Skeletal muscle tissue (tissue), 4 donors: ENCODE measurements around the gene SERPINC1. TPM values are rescaled to one million over a fixed set of nuclear protein-coding genes. Genes with fewer than 3 reads are reported as not detected.
A peak's percentile ranks its signal among the peaks of the same experiment; 100 is the strongest.

Source experiments
- H3K27ac ChIP-seq: one replicate; pipeline ENCODE4 v1.7.0; 2013; ENCODE audit warnings: mild to moderate bottlenecking, low read depth, low read length, inconsistent platforms
- H3K27me3 ChIP-seq, 3 donors: one replicate each; pipeline ENCODE4 v1.7.0; 2013; ENCODE audit warnings: low read length in 3 of 3; ENCODE audit not compliant: control insufficient read depth in 3 of 3, insufficient read depth in 3 of 3
- H3K36me3 ChIP-seq, 3 donors: one replicate each; pipeline ENCODE4 v1.7.0; 2013; ENCODE audit warnings: low read length in 3 of 3; ENCODE audit not compliant: control insufficient read depth in 3 of 3, insufficient read depth in 3 of 3
- H3K4me1 ChIP-seq, 3 donors: one replicate each; pipeline ENCODE4 v1.7.0; 2013; ENCODE audit warnings: low read length in 3 of 3, mild to moderate bottlenecking in 3 of 3; ENCODE audit not compliant: control insufficient read depth in 3 of 3, insufficient read depth in 3 of 3
- H3K4me3 ChIP-seq, 3 donors: one replicate each; pipeline ENCODE4 v1.7.0; 2013; ENCODE audit warnings: low read length in 3 of 3
- H3K9ac ChIP-seq, 3 donors: one replicate each; pipeline ENCODE4 v1.7.0; 2013; ENCODE audit warnings: low read length in 3 of 3, mild to moderate bottlenecking in 3 of 3, moderate library complexity in 2 of 3, low read depth in 1 of 3
- H3K9me3 ChIP-seq, 3 donors: one replicate each; pipeline ENCODE4 v1.7.0; 2013; ENCODE audit warnings: low read length in 3 of 3; ENCODE audit not compliant: control insufficient read depth in 3 of 3
- total RNA-seq: library from RNA; depleted of rRNA; stranded (reverse); fragments of >200 nt; gene quantifications from one replicate; pipeline ENCODE4 v1.2.3, GENCODE V29; 2014
- donor health status: Osteomylitis.

SERPINC1 gene
- total RNA-seq, 1 donor from 2014 or later: not detected

- Histone ChIP-seq H3K4me3 (no peak overlapping the region), H3K4me1 (no peaks in the 10 kb centered on the region), H3K27me3 (no peaks in the 10 kb centered on the region), H3K36me3 (peaks cover 10 to 18% (median 17%) of the 10 kb centered on the region in 3 donors), H3K9me3 (no peaks in the 10 kb centered on the region), H3K9ac (no peak overlapping the region), H3K27ac (no peak overlapping the region)
Observed at GRCh38 chr1:173876732-173877131, 40.4 kb downstream of the SERPINC1 start.

GRCh38 chr1:173871500-173871899, 45.6 kb downstream of the SERPINC1 start:
- Histone ChIP-seq H3K9ac (no peak overlapping the region), H3K27ac (no peak overlapping the region), H3K4me3 (no peak overlapping the region), H3K27me3 (no peaks in the 10 kb centered on the region), H3K4me1 (peaks cover 12 to 24% (median 20%) of the 10 kb centered on the region in 3 donors), H3K9me3 (no peaks in the 10 kb centered on the region), H3K36me3 (peaks cover 5 to 23% (median 14%) of the 10 kb centered on the region in 3 donors)

- Histone ChIP-seq H3K4me1 (peaks cover 15 to 27% (median 24%) of the 10 kb centered on the region in 3 donors), H3K27ac (no peak overlapping the region), H3K9me3 (no peaks in the 10 kb centered on the region), H3K4me3 (no peak overlapping the region), H3K27me3 (no peaks in the 10 kb centered on the region), H3K36me3 (peaks cover 8 to 23% (median 18%) of the 10 kb centered on the region in 3 donors), H3K9ac (no peak overlapping the region)
Observed at GRCh38 chr1:173871091-173871490, 46.0 kb downstream of the SERPINC1 start.

GRCh38 chr1:173870252-173871075, 46.7 kb downstream of the SERPINC1 start:
- peaks cover 15 to 27% (median 27%) of the 10 kb centered on the region in 3 donors for H3K4me1 ChIP-seq
- no peaks in the 10 kb centered on the region for H3K9me3 ChIP-seq
- no peak overlapping the region for H3K9ac ChIP-seq
- H3K27me3 ChIP-seq: no peaks in the 10 kb centered on the region
- peak overlapping the region; percentile 36 for H3K27ac ChIP-seq
- H3K4me3 ChIP-seq: no peak overlapping the region
- peaks cover 7 to 24% (median 21%) of the 10 kb centered on the region in 3 donors for H3K36me3 ChIP-seq

GRCh38 chr1:173869021-173869359, 48.1 kb downstream of the SERPINC1 start:
- Histone ChIP-seq H3K27ac (peak overlapping the region; percentile 89), H3K4me3 (peak overlapping the region; percentile 94 to 95 (median 95)), H3K9ac (peak overlapping the region; percentile 79 to 86 (median 81)), H3K9me3 (no peaks in the 10 kb centered on the region), H3K27me3 (no peaks in the 10 kb centered on the region), H3K36me3 (peaks cover 14 to 33% (median 30%) of the 10 kb centered on the region in 3 donors), H3K4me1 (peaks cover 15 to 27% (median 27%) of the 10 kb centered on the region in 3 donors)

- Histone ChIP-seq H3K27me3 (no peaks in the 10 kb centered on the region), H3K9me3 (no peaks in the 10 kb centered on the region), H3K4me1 (peaks cover 15 to 27% (median 27%) of the 10 kb centered on the region in 3 donors), H3K4me3 (peak within 1 kb of the TSS; percentile 94 to 95 (median 95)), H3K36me3 (peaks cover 14 to 36% (median 32%) of the 10 kb centered on the region in 3 donors), H3K27ac (peak within 1 kb of the TSS; percentile 89), H3K9ac (peak within 1 kb of the TSS; percentile 79 to 88 (median 86))
Observed at GRCh38 chr1:173868266-173869020, 48.7 kb downstream of the SERPINC1 start, which contains the start of gene ZBTB37. Gene ZBTB37, plus strand, starts transcription at chr1:173868380. Its CDS starts 1,846 bp downstream, at chr1:173870226.

- no peaks in the 10 kb centered on the region for H3K9me3 ChIP-seq
- H3K9ac ChIP-seq: peak within 1 kb of the TSS; percentile 79 to 88 (median 86)
- H3K36me3 ChIP-seq: peaks cover 18 to 42% (median 37%) of the 10 kb centered on the region in 3 donors
- peaks cover 15 to 27% (median 27%) of the 10 kb centered on the region in 3 donors for H3K4me1 ChIP-seq
- H3K27ac ChIP-seq: peak within 1 kb of the TSS; percentile 89
- peak within 1 kb of the TSS; percentile 94 to 95 (median 95) for H3K4me3 ChIP-seq
- no peaks in the 10 kb centered on the region for H3K27me3 ChIP-seq
Observed at GRCh38 chr1:173867753-173868265, 49.3 kb downstream of the SERPINC1 start, which contains the start of gene GAS5. Gene GAS5, minus strand, starts transcription at chr1:173867989.

- peak overlapping the region; percentile 60 to 88 (median 86) for H3K9ac ChIP-seq
- no peaks in the 10 kb centered on the region for H3K9me3 ChIP-seq
- peaks cover 15 to 27% (median 27%) of the 10 kb centered on the region in 3 donors for H3K4me1 ChIP-seq
- H3K27me3 ChIP-seq: no peaks in the 10 kb centered on the region
- peak overlapping the region; percentile 94 to 95 (median 95) for H3K4me3 ChIP-seq
- peak overlapping the region; percentile 89 for H3K27ac ChIP-seq
- H3K36me3 ChIP-seq: peaks cover 21 to 47% (median 37%) of the 10 kb centered on the region in 3 donors
Observed at GRCh38 chr1:173867141-173867752, 49.9 kb downstream of the SERPINC1 start.

GRCh38 chr1:173866413-173867115, 50.6 kb downstream of the SERPINC1 start:
- peaks cover 23 to 47% (median 44%) of the 10 kb centered on the region in 3 donors for H3K36me3 ChIP-seq
- peak overlapping the region in 2 of 3 donors; percentile 95 for H3K4me3 ChIP-seq
- peaks cover 15 to 27% (median 27%) of the 10 kb centered on the region in 3 donors for H3K4me1 ChIP-seq
- no peaks in the 10 kb centered on the region for H3K9me3 ChIP-seq
- peak overlapping the region; percentile 89 for H3K27ac ChIP-seq
- H3K9ac ChIP-seq: peak overlapping the region in 2 of 3 donors; percentile 17 to 57
- no peaks in the 10 kb centered on the region for H3K27me3 ChIP-seq
